IPS-15b (cell line): ENCODE results near the gene GP9.

Source experiments
- H3K27me3 ChIP-seq: one replicate; pipeline ENCODE4 v1.6.1; 2013; ENCODE audit warnings: low read length; ENCODE audit not compliant: control insufficient read depth, insufficient read depth
- H3K36me3 ChIP-seq: one replicate; pipeline ENCODE4 v1.6.1; 2013; ENCODE audit warnings: low read length; ENCODE audit not compliant: control insufficient read depth, insufficient read depth
- H3K4me1 ChIP-seq: one replicate; pipeline ENCODE4 v1.6.1; 2013; ENCODE audit warnings: mild to moderate bottlenecking, low read length; ENCODE audit not compliant: control insufficient read depth, insufficient read depth
- H3K4me3 ChIP-seq: one replicate; pipeline ENCODE4 v1.5.1; 2013; ENCODE audit warnings: low read depth, low read length
- H3K9ac ChIP-seq: one replicate; pipeline ENCODE4 v1.6.1; 2013; ENCODE audit warnings: low read depth, mild to moderate bottlenecking, low read length
- H3K9me3 ChIP-seq: one replicate; pipeline ENCODE4 v1.6.1; 2013; ENCODE audit warnings: mild to moderate bottlenecking, low read length; ENCODE audit not compliant: control insufficient read depth, insufficient read depth

GP9 gene

GRCh38 chr3:129031476-129032215 lies 28.9 kb upstream of the GP9 start:
- Histone ChIP-seq H3K9me3 (no peaks in the 10 kb centered on the region), H3K27me3 (peaks cover 2% of the 10 kb centered on the region), H3K9ac (no peak overlapping the region), H3K4me3 (no peak overlapping the region), H3K4me1 (no peaks in the 10 kb centered on the region), H3K36me3 (no peaks in the 10 kb centered on the region)

GRCh38 chr3:129032716-129033115 lies 27.9 kb upstream of the GP9 start:
- no peaks in the 10 kb centered on the region for H3K4me1 ChIP-seq
- H3K36me3 ChIP-seq: no peaks in the 10 kb centered on the region
- no peaks in the 10 kb centered on the region for H3K9me3 ChIP-seq
- no peaks in the 10 kb centered on the region for H3K27me3 ChIP-seq
- H3K4me3 ChIP-seq: no peak overlapping the region
- no peak overlapping the region for H3K9ac ChIP-seq

- Histone ChIP-seq H3K4me3 (no peak overlapping the region), H3K36me3 (no peaks in the 10 kb centered on the region), H3K9ac (no peak overlapping the region), H3K27me3 (no peaks in the 10 kb centered on the region), H3K9me3 (no peaks in the 10 kb centered on the region), H3K4me1 (no peaks in the 10 kb centered on the region)
These were observed 27.4 kb upstream of the GP9 start for GRCh38 chr3:129033151-129033550.

- no peak overlapping the region for H3K4me3 ChIP-seq
- no peaks in the 10 kb centered on the region for H3K9me3 ChIP-seq
- H3K27me3 ChIP-seq: no peaks in the 10 kb centered on the region
- H3K36me3 ChIP-seq: no peaks in the 10 kb centered on the region
- no peaks in the 10 kb centered on the region for H3K4me1 ChIP-seq
- H3K9ac ChIP-seq: no peak overlapping the region
These were observed 26.8 kb upstream of the GP9 start for GRCh38 chr3:129033633-129034321.

GRCh38 chr3:129034642-129035041 lies 25.9 kb upstream of the GP9 start:
- Histone ChIP-seq H3K36me3 (no peaks in the 10 kb centered on the region), H3K9ac (no peak overlapping the region), H3K27me3 (no peaks in the 10 kb centered on the region), H3K4me1 (no peaks in the 10 kb centered on the region), H3K4me3 (no peak overlapping the region), H3K9me3 (no peaks in the 10 kb centered on the region)

GRCh38 chr3:129035360-129036221 lies 25.0 kb upstream of the GP9 start:
- Histone ChIP-seq H3K4me3 (no peak overlapping the region), H3K36me3 (no peaks in the 10 kb centered on the region), H3K27me3 (no peaks in the 10 kb centered on the region), H3K4me1 (no peaks in the 10 kb centered on the region), H3K9ac (no peak overlapping the region), H3K9me3 (no peaks in the 10 kb centered on the region)

GRCh38 chr3:129036222-129037092 lies 24.1 kb upstream of the GP9 start:
- H3K9ac ChIP-seq: no peak overlapping the region
- no peaks in the 10 kb centered on the region for H3K27me3 ChIP-seq
- H3K4me3 ChIP-seq: no peak overlapping the region
- no peaks in the 10 kb centered on the region for H3K4me1 ChIP-seq
- no peaks in the 10 kb centered on the region for H3K9me3 ChIP-seq
- no peaks in the 10 kb centered on the region for H3K36me3 ChIP-seq

GRCh38 chr3:129037093-129037419 lies 23.5 kb upstream of the GP9 start:
- Histone ChIP-seq H3K27me3 (no peaks in the 10 kb centered on the region), H3K4me1 (no peaks in the 10 kb centered on the region), H3K9ac (no peak overlapping the region), H3K9me3 (no peaks in the 10 kb centered on the region), H3K4me3 (no peak overlapping the region), H3K36me3 (no peaks in the 10 kb centered on the region)

- no peaks in the 10 kb centered on the region for H3K4me1 ChIP-seq
- H3K27me3 ChIP-seq: no peaks in the 10 kb centered on the region
- no peak overlapping the region for H3K9ac ChIP-seq
- no peaks in the 10 kb centered on the region for H3K9me3 ChIP-seq
- H3K4me3 ChIP-seq: no peak overlapping the region
- no peaks in the 10 kb centered on the region for H3K36me3 ChIP-seq
These were observed 22.3 kb upstream of the GP9 start for GRCh38 chr3:129038121-129038855.

GRCh38 chr3:129039271-129040038 lies 21.1 kb upstream of the GP9 start:
- no peak overlapping the region for H3K4me3 ChIP-seq
- H3K9ac ChIP-seq: no peak overlapping the region
- H3K36me3 ChIP-seq: no peaks in the 10 kb centered on the region
- no peaks in the 10 kb centered on the region for H3K4me1 ChIP-seq
- no peaks in the 10 kb centered on the region for H3K27me3 ChIP-seq
- H3K9me3 ChIP-seq: no peaks in the 10 kb centered on the region
